Gastrocnemius medialis (tissue), 4 donors: Measurements from ENCODE around the gene MRPL10.

Source experiments
- POLR2A ChIP-seq, 2 donors: fragments of 450-650 bp; IDR thresholded peaks; one replicate each; pipeline ENCODE4 v1.6.1; 2017; ENCODE audit warnings: antibody characterized with exemption in 2 of 2, mild to moderate bottlenecking in 2 of 2, moderate library complexity in 2 of 2
- TF ChIP-seq, protein P1 (sequence below), 5 experiments: fragments of 450-650 bp in 3 of 5; fragments of 200-600 bp in 2 of 5; sonication (generic) in 2 of 5; IDR thresholded peaks in 4 of 5; conservative IDR thresholded peaks in 1 of 5; 1 replicate in 4 of 5; 2 replicates in 1 of 5; pipeline ENCODE4 v1.5.1; 2016 to 2019; ENCODE audit warnings: antibody characterized with exemption in 5 of 5, mild to moderate bottlenecking in 3 of 5, moderate library complexity in 3 of 5

DNA sequence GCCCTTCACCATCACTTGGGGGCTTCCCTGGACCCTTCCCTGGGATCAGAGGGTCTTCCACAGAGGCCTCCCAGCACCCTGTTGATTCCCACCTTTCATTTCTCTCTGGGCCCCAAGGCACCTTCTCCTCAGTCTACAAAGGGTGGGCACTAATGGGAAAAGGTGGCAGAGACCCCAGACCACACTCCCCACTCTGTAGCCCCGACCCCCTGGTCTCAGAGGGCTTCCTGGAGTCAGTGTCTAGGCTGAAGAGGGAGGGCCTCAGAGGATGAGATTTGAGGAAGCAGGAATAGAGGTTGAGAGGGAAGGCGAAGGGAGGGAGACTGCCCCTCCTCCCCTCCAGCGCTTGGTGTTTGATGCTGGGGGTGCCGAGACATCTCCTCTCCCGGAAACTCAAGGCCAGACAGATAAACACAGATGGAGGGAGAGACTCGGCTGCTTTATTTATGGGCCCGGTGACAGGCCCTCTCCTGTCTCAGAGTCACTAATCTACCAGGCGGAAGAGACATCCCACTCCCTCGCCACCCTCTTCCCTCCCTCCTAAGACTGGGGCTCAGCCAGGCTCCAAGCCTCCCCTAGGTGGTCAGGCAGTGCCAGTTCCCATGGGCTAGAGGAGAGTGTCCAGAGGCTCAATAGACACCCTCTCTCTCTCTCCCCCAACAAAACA is 46.2 kb upstream of the MRPL10 start:
- TF ChIP-seq, protein P1, sequence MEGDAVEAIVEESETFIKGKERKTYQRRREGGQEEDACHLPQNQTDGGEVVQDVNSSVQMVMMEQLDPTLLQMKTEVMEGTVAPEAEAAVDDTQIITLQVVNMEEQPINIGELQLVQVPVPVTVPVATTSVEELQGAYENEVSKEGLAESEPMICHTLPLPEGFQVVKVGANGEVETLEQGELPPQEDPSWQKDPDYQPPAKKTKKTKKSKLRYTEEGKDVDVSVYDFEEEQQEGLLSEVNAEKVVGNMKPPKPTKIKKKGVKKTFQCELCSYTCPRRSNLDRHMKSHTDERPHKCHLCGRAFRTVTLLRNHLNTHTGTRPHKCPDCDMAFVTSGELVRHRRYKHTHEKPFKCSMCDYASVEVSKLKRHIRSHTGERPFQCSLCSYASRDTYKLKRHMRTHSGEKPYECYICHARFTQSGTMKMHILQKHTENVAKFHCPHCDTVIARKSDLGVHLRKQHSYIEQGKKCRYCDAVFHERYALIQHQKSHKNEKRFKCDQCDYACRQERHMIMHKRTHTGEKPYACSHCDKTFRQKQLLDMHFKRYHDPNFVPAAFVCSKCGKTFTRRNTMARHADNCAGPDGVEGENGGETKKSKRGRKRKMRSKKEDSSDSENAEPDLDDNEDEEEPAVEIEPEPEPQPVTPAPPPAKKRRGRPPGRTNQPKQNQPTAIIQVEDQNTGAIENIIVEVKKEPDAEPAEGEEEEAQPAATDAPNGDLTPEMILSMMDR (IDR thresholded peaks at IDR 0.05 in 4 of 5, conservative IDR thresholded peaks at IDR 0.05 in 1 of 5), result no peak
- TF ChIP-seq POLR2A (IDR thresholded peaks at IDR 0.05), result no peak
